OCI-M1 (cell line): Measurements from ENCODE around the gene SDF2.
A peak's percentile ranks its signal among the peaks of the same experiment; 100 is the strongest.
"Not testable (repeated sequence)": the region's sequence is repeated elsewhere in the genome, so short reads cannot be mapped to it uniquely, and the experiment has no call there.

Experiments
- DNase-seq: peaks from one replicate; lab custom pipeline; 2025; lab: John Stamatoyannopoulos, UW

SDF2 gene

GRCh38 chr17:28626818-28627217, 34.9 kb downstream of the SDF2 start:
- DNase-seq, result no peak

DNA sequence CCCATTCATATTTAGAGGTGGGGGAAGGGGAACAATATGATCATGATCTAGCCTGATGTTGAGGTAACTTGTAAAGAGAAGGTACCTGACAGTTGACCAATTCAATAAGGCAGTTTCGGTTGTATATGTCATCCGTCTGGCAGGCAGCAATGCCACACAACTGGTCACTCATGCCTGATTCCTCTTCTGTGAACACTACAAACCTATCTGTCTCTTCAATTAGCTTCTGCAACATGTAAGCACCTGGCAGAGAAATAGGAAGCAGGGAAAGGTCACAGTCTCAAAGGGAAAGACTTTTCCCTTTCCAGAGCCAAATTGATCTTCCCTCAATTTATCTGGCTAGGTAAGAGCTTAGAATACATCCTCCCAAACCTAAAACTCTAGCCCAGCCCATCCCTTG, 37.6 kb downstream of the SDF2 start:
- DNase-seq, result no peak

DNA sequence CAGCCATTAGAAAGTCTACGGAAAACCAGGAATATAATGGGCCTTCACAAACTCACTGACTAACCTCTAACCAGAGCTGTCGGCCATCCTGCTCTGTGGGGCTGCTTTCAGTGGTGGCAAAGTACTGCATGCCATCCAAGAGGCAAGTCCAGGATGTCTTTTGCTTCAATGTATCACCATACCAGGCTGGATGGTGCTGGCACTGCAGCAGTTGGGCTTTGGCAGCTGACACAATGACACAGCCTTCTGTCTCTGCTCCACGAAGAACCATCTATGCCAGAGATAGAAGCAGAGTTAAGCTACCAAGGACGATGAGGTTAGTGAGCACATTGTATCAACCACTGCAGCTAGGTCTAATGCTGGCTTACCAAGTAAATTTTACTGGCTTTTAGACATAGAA, 38.0 kb downstream of the SDF2 start:
- DNase-seq, result no peak

GRCh38 chr17:28622186-28622585, 39.5 kb downstream of the SDF2 start:
- DNase-seq, result no peak

DNA sequence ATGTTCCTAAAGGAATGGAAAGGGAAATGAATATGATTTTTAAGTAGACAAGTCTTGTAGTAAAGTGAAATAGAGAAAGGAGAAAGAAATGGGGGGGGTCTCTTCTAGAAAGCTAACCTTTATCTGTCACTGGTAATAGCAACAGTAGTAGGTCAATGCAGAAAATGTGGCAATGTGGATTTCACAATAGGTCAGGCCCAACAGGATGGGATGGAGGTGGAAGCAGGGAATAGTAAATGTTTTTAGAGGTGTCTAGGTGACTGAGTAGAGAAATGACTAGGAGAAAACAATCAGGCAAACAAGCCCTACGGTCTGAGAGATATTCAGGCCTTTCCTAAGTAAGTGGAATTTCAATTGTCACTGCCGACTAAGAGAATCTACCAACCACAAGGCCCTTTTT, 41.7 kb downstream of the SDF2 start:
- no peak for DNase-seq

GRCh38 chr17:28618464-28618863, 43.2 kb downstream of the SDF2 start:
- no peak for DNase-seq

GRCh38 chr17:28616281-28616680, 45.4 kb downstream of the SDF2 start:
- no peak for DNase-seq

DNA sequence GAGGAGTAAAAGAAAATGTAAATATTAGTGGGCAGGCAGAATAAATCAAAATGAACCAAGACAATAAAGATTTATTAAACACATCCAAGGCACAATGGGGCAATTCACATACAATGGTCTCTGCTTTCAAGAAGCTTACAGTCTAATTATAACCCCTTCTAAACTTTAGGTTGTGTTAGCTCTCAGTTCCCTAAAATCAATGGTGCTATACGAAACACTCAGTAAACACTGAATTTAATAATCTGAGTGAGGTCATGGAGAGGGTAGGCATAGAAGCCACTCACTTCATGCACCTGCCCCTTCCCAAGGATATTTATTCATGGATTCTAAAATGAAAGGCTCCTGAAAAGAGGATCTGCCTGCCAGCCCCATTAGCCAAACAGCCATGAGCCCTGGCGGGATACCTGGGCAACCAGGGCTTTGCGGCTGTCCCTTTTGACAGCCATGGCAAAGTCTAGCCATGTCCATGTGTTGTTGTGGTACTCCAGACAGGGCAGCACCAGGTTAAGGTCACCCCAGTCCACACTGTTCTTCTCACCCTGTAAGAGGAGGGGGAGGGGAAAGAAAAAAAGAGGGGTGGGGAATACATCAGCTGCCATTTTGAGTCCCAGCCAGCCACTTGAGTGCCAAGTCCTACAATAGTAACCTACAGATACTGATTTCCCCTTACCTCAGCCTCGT, 46.3 kb downstream of the SDF2 start:
- DNase-seq, result no peak

- DNase-seq, result no peak
Measured at GRCh38 chr17:28613931-28614381, 47.8 kb downstream of the SDF2 start, which contains the start of gene RSKR. TSS of gene RSKR (minus strand) at chr17:28614185. CDS start at chr17:28614161, 24 bp downstream.

- peak; percentile 60 for DNase-seq
Measured at GRCh38 chr17:28612936-28613872, 48.5 kb downstream of the SDF2 start.

- no peak for DNase-seq
Measured at GRCh38 chr17:28612531-28612930, 49.2 kb downstream of the SDF2 start.

- no peak for DNase-seq
Measured at GRCh38 chr17:28610376-28610775, 51.3 kb downstream of the SDF2 start.

DNA sequence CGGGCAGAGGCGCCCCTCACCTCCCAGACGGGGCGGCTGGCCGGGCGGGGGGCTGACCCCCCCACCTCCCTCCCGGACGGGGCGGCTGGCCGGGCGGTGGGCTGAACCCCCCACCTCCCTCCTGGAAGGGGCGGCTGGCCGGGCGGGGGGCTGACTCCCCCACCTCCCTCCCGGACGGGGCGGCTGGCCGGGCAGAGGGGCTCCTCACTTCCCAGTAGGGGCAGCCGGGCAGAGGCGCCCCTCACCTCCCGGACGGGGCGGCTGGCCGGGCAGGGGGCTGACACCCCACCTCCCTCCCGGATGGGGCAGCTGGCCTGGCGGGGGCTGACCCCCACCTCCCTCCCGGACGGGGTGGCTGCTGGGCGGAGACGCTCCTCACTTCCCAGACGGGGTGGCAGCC, 57.7 kb downstream of the SDF2 start:
- DNase-seq, result not testable (repeated sequence)

GRCh38 chr17:28599311-28600184, 62.2 kb downstream of the SDF2 start:
- peak; percentile 94 for DNase-seq

DNA sequence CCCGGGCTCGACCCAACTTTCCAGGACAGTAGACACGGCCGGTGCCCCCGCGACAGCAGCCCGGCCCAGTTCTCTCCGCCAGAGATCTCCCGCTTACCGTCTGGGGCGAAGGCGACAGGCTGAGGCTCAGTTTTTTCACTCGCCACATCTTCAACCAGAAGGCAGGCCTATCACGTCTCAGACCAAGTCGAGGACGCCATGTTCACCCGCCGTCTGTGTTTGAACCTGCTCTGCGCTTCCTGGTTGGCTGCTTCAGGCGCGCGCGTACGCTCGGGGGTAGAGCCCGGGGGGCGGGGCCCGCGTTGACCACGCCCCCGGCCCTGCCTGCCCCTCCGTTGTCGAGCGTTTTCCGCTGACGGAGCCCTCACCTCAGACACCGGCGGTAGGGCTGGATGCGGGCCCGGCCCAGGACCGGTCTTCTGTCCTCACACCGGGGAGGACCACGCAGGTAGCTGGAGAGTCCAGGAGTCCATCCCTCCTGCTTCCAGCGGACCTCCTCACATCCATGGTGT, 62.9 kb downstream of the SDF2 start, which contains the start of gene SPAG5:
Gene SPAG5 (minus strand): TSS at position 227 of the 512 bp plus-strand sequence. CDS start 79 bp downstream, at position 148.
- peak; percentile 99 for DNase-seq

GRCh38 chr17:28598389-28598788, 63.3 kb downstream of the SDF2 start:
- no peak for DNase-seq
